HG02981 (cell line): ENCODE data around the gene HOXA6.

Experiments used
- ATAC-seq: cut with Tn5 transposase; IDR thresholded peaks from one replicate; pipeline ENCODE4 v1.9.1; 2021; ENCODE audit warnings: mild to moderate bottlenecking, moderate library complexity; ENCODE audit not compliant: unreplicated experiment

HOXA6 gene

GRCh38 chr7:27147199-27148030 is at the start of gene HOXA6:
TSS of gene HOXA6 (minus strand) at chr7:27147774. CDS start at chr7:27147749, 25 bp downstream.
- ATAC-seq = no peak

GRCh38 chr7:27196287-27196767 is 48.8 kb upstream of the HOXA6 start:
- no peak for ATAC-seq

GRCh38 chr7:27194686-27195379 is 47.3 kb upstream of the HOXA6 start:
- ATAC-seq = no peak

- no peak for ATAC-seq
Observed at GRCh38 chr7:27194002-27194352, 46.4 kb upstream of the HOXA6 start.

GRCh38 chr7:27193335-27194001 is 45.9 kb upstream of the HOXA6 start:
- ATAC-seq = no peak

- ATAC-seq = no peak
Observed at GRCh38 chr7:27192546-27193334, 45.2 kb upstream of the HOXA6 start.

- no peak for ATAC-seq
Observed at GRCh38 chr7:27191833-27192545, 44.4 kb upstream of the HOXA6 start.

- no peak for ATAC-seq
Observed at GRCh38 chr7:27191161-27191731, 43.7 kb upstream of the HOXA6 start.

GRCh38 chr7:27189997-27190748 is 42.6 kb upstream of the HOXA6 start:
- ATAC-seq = no peak

- ATAC-seq = no peak
Observed at GRCh38 chr7:27189295-27189996, 41.9 kb upstream of the HOXA6 start.

GRCh38 chr7:27188386-27189294 is 41.1 kb upstream of the HOXA6 start:
- no peak for ATAC-seq

GRCh38 chr7:27187475-27188385 is 40.2 kb upstream of the HOXA6 start:
- no peak for ATAC-seq

- ATAC-seq = no peak
Observed at GRCh38 chr7:27186668-27187474, 39.3 kb upstream of the HOXA6 start.

- no peak for ATAC-seq
Observed at GRCh38 chr7:27185854-27186667, 38.5 kb upstream of the HOXA6 start.
